GM23338 (cell line): ENCODE results near the gene DDX20.

Experiments used
- CREB1 ChIP-seq: fragments of 250-450 bp; sonication (Bioruptor Pico); IDR thresholded peaks from 2 replicates; pipeline ENCODE4 v1.5.0; 2020; ENCODE audit warnings: low read depth, mild to moderate bottlenecking, moderate library complexity
- EZH2 ChIP-seq: fragments of 200-600 bp; sonication (generic); IDR thresholded peaks from one replicate; pipeline ENCODE4 v1.8.0; 2017; ENCODE audit warnings: antibody characterized with exemption, mild to moderate bottlenecking, low read depth; ENCODE audit not compliant: unreplicated experiment
- EZH2phosphoT487 ChIP-seq: fragments of 200-600 bp; sonication (generic); IDR thresholded peaks from one replicate; pipeline ENCODE4 v1.8.1; 2018; ENCODE audit warnings: antibody characterized with exemption; ENCODE audit not compliant: unreplicated experiment
- JUNB ChIP-seq: IDR thresholded peaks from one replicate; pipeline ENCODE4 v1.6.1; 2016; ENCODE audit warnings: antibody characterized with exemption; ENCODE audit not compliant: unreplicated experiment
- NANOG ChIP-seq: IDR thresholded peaks from 2 replicates; pipeline ENCODE4 v1.6.1; 2016; ENCODE audit warnings: antibody characterized with exemption, borderline replicate concordance
- POLR2AphosphoS5 ChIP-seq: IDR thresholded peaks from 2 replicates; pipeline ENCODE4 v1.6.1; 2016; ENCODE audit warnings: antibody characterized with exemption, low read depth
- STAT1 ChIP-seq: IDR thresholded peaks from one replicate; pipeline ENCODE4 v1.6.1; 2016; ENCODE audit warnings: antibody characterized with exemption; ENCODE audit not compliant: unreplicated experiment
- ZNF114 ChIP-seq: fragments of 250-450 bp; sonication (Bioruptor Pico); IDR thresholded peaks from 2 replicates; pipeline ENCODE4 v1.5.0; 2020; ENCODE audit warnings: mild to moderate bottlenecking, moderate library complexity
- TF ChIP-seq, protein P1 (sequence below), 2 experiments: fragments of 200-600 bp in 1 of 2; sonication (generic) in 1 of 2; conservative IDR thresholded peaks; 2 replicates each; pipeline versions ENCODE4 v1.5.1 to v1.6.1; 2016 to 2017; ENCODE audit warnings: antibody characterized with exemption in 2 of 2, low read depth in 2 of 2, mild to moderate bottlenecking in 2 of 2, moderate library complexity in 1 of 2
- TF ChIP-seq, protein P2 (sequence below): IDR thresholded peaks from one replicate; pipeline ENCODE4 v1.6.1; 2018; ENCODE audit warnings: antibody characterized with exemption; ENCODE audit not compliant: unreplicated experiment

GRCh38 chr1:111776391-111776790, 20.7 kb downstream of the DDX20 start:
- TF ChIP-seq, protein P1, sequence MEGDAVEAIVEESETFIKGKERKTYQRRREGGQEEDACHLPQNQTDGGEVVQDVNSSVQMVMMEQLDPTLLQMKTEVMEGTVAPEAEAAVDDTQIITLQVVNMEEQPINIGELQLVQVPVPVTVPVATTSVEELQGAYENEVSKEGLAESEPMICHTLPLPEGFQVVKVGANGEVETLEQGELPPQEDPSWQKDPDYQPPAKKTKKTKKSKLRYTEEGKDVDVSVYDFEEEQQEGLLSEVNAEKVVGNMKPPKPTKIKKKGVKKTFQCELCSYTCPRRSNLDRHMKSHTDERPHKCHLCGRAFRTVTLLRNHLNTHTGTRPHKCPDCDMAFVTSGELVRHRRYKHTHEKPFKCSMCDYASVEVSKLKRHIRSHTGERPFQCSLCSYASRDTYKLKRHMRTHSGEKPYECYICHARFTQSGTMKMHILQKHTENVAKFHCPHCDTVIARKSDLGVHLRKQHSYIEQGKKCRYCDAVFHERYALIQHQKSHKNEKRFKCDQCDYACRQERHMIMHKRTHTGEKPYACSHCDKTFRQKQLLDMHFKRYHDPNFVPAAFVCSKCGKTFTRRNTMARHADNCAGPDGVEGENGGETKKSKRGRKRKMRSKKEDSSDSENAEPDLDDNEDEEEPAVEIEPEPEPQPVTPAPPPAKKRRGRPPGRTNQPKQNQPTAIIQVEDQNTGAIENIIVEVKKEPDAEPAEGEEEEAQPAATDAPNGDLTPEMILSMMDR (conservative IDR thresholded peaks at IDR 0.05; ENCODE audit: low read depth in 2 of 2), result no peak
- TF ChIP-seq POLR2AphosphoS5 (no peak), EZH2phosphoT487 (no peak), EZH2 (no peak), NANOG (no peak), CREB1 (CRISPR knock-in tag) (no peak), JUNB (no peak), ZNF114 (CRISPR knock-in tag) (no peak), STAT1 (no peak)
- TF ChIP-seq, protein P2, sequence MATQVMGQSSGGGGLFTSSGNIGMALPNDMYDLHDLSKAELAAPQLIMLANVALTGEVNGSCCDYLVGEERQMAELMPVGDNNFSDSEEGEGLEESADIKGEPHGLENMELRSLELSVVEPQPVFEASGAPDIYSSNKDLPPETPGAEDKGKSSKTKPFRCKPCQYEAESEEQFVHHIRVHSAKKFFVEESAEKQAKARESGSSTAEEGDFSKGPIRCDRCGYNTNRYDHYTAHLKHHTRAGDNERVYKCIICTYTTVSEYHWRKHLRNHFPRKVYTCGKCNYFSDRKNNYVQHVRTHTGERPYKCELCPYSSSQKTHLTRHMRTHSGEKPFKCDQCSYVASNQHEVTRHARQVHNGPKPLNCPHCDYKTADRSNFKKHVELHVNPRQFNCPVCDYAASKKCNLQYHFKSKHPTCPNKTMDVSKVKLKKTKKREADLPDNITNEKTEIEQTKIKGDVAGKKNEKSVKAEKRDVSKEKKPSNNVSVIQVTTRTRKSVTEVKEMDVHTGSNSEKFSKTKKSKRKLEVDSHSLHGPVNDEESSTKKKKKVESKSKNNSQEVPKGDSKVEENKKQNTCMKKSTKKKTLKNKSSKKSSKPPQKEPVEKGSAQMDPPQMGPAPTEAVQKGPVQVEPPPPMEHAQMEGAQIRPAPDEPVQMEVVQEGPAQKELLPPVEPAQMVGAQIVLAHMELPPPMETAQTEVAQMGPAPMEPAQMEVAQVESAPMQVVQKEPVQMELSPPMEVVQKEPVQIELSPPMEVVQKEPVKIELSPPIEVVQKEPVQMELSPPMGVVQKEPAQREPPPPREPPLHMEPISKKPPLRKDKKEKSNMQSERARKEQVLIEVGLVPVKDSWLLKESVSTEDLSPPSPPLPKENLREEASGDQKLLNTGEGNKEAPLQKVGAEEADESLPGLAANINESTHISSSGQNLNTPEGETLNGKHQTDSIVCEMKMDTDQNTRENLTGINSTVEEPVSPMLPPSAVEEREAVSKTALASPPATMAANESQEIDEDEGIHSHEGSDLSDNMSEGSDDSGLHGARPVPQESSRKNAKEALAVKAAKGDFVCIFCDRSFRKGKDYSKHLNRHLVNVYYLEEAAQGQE, result no peak
